ENCODE measurements around the gene IFFO2.
A peak's percentile ranks its signal among the peaks of the same experiment; 100 is the strongest.
"Not testable (repeated sequence)": the region's sequence is repeated elsewhere in the genome, so short reads cannot be mapped to it uniquely, and the experiment has no call there.

The IFFO2 gene

GRCh38 chr1:18901147-18901951, 55.1 kb downstream of the IFFO2 start:
- Histone ChIP-seq H3K4me3 (ENCODE audit: insufficient read length, low read depth) (peak overlapping the region; percentile 82), H3K27me3 (ENCODE audit: insufficient read depth, insufficient read length) (no peaks in the 10 kb centered on the region), H3K36me3 (ENCODE audit: insufficient read depth, insufficient read length, low read length) (peaks cover 39% of the 10 kb centered on the region), H3K4me1 (ENCODE audit: insufficient read depth, insufficient read length) (peaks cover 1% of the 10 kb centered on the region), H3K9me3 (ENCODE audit: insufficient read depth, low read length) (no peaks in the 10 kb centered on the region), H3K9ac (ENCODE audit: insufficient read length, low read depth) (peak overlapping the region; percentile 16)
- no peak for TF ChIP-seq SUZ12 (IDR thresholded peaks at IDR 0.05; ENCODE audit: extremely low read depth, insufficient read depth, insufficient read length)
- no peak for TF ChIP-seq YY1 (IDR thresholded peaks at IDR 0.05; ENCODE audit: insufficient read depth, insufficient read length)
- TF ChIP-seq ZNF274 (IDR thresholded peaks at IDR 0.05; ENCODE audit: low read depth, low read length): no peak
- DNase-seq (ENCODE audit: low read depth, low spot score): no peak

GRCh38 chr1:18900303-18900841, 56.1 kb downstream of the IFFO2 start:
- H3K4me1 ChIP-seq (ENCODE audit: insufficient read depth, insufficient read length): peaks cover 1% of the 10 kb centered on the region
- no peak for DNase-seq (ENCODE audit: low read depth, low spot score)
- H3K27me3 ChIP-seq (ENCODE audit: insufficient read depth, insufficient read length): no peaks in the 10 kb centered on the region
- peaks cover 34% of the 10 kb centered on the region for H3K36me3 ChIP-seq (ENCODE audit: insufficient read depth, insufficient read length, low read length)
- H3K4me3 ChIP-seq (ENCODE audit: insufficient read length, low read depth): no peak overlapping the region
- H3K9me3 ChIP-seq (ENCODE audit: insufficient read depth, low read length): no peaks in the 10 kb centered on the region
- TF ChIP-seq ZNF274 (IDR thresholded peaks at IDR 0.05; ENCODE audit: low read depth, low read length): no peak
- no peak for TF ChIP-seq SUZ12 (IDR thresholded peaks at IDR 0.05; ENCODE audit: extremely low read depth, insufficient read depth, insufficient read length)
- no peak for TF ChIP-seq YY1 (IDR thresholded peaks at IDR 0.05; ENCODE audit: insufficient read depth, insufficient read length)
- H3K9ac ChIP-seq (ENCODE audit: insufficient read length, low read depth): no peak overlapping the region

GRCh38 chr1:18899363-18900049, 57.0 kb downstream of the IFFO2 start:
- no peak overlapping the region for H3K9ac ChIP-seq (ENCODE audit: insufficient read length, low read depth)
- no peaks in the 10 kb centered on the region for H3K27me3 ChIP-seq (ENCODE audit: insufficient read depth, insufficient read length)
- H3K4me1 ChIP-seq (ENCODE audit: insufficient read depth, insufficient read length): peaks cover 1% of the 10 kb centered on the region
- no peak for DNase-seq (ENCODE audit: low read depth, low spot score)
- H3K9me3 ChIP-seq (ENCODE audit: insufficient read depth, low read length): no peaks in the 10 kb centered on the region
- no peak overlapping the region for H3K4me3 ChIP-seq (ENCODE audit: insufficient read length, low read depth)
- peaks cover 36% of the 10 kb centered on the region for H3K36me3 ChIP-seq (ENCODE audit: insufficient read depth, insufficient read length, low read length)
- TF ChIP-seq ZNF274 (IDR thresholded peaks at IDR 0.05; ENCODE audit: low read depth, low read length) (no peak), YY1 (IDR thresholded peaks at IDR 0.05; ENCODE audit: insufficient read depth, insufficient read length) (no peak), SUZ12 (IDR thresholded peaks at IDR 0.05; ENCODE audit: extremely low read depth, insufficient read depth, insufficient read length) (no peak)

GRCh38 chr1:18898567-18898966, 57.9 kb downstream of the IFFO2 start:
- Histone ChIP-seq H3K4me1 (ENCODE audit: insufficient read depth, insufficient read length) (peaks cover 1% of the 10 kb centered on the region), H3K9me3 (ENCODE audit: insufficient read depth, low read length) (no peaks in the 10 kb centered on the region), H3K27me3 (ENCODE audit: insufficient read depth, insufficient read length) (no peaks in the 10 kb centered on the region), H3K9ac (ENCODE audit: insufficient read length, low read depth) (no peak overlapping the region), H3K4me3 (ENCODE audit: insufficient read length, low read depth) (no peak overlapping the region), H3K36me3 (ENCODE audit: insufficient read depth, insufficient read length, low read length) (peaks cover 36% of the 10 kb centered on the region)
- no peak for TF ChIP-seq ZNF274 (IDR thresholded peaks at IDR 0.05; ENCODE audit: low read depth, low read length)
- no peak for TF ChIP-seq YY1 (IDR thresholded peaks at IDR 0.05; ENCODE audit: insufficient read depth, insufficient read length)
- TF ChIP-seq SUZ12 (IDR thresholded peaks at IDR 0.05; ENCODE audit: extremely low read depth, insufficient read depth, insufficient read length): no peak
- DNase-seq (ENCODE audit: low read depth, low spot score): no peak

- Histone ChIP-seq H3K9ac (ENCODE audit: insufficient read length, low read depth) (no peak overlapping the region), H3K36me3 (ENCODE audit: insufficient read depth, insufficient read length, low read length) (peaks cover 34% of the 10 kb centered on the region), H3K4me1 (ENCODE audit: insufficient read depth, insufficient read length) (peaks cover 5% of the 10 kb centered on the region), H3K4me3 (ENCODE audit: insufficient read length, low read depth) (no peak overlapping the region), H3K9me3 (ENCODE audit: insufficient read depth, low read length) (no peaks in the 10 kb centered on the region), H3K27me3 (ENCODE audit: insufficient read depth, insufficient read length) (no peaks in the 10 kb centered on the region)
- TF ChIP-seq ZNF274 (IDR thresholded peaks at IDR 0.05; ENCODE audit: low read depth, low read length) (no peak), SUZ12 (IDR thresholded peaks at IDR 0.05; ENCODE audit: extremely low read depth, insufficient read depth, insufficient read length) (no peak), YY1 (IDR thresholded peaks at IDR 0.05; ENCODE audit: insufficient read depth, insufficient read length) (no peak)
- no peak for DNase-seq (ENCODE audit: low read depth, low spot score)
These were observed 61.2 kb downstream of the IFFO2 start for GRCh38 chr1:18895317-18895716.

- H3K36me3 ChIP-seq (ENCODE audit: insufficient read depth, insufficient read length, low read length): peaks cover 25% of the 10 kb centered on the region
- peaks cover 5% of the 10 kb centered on the region for H3K4me1 ChIP-seq (ENCODE audit: insufficient read depth, insufficient read length)
- H3K4me3 ChIP-seq (ENCODE audit: insufficient read length, low read depth): no peak overlapping the region
- no peaks in the 10 kb centered on the region for H3K9me3 ChIP-seq (ENCODE audit: insufficient read depth, low read length)
- no peak overlapping the region for H3K9ac ChIP-seq (ENCODE audit: insufficient read length, low read depth)
- no peaks in the 10 kb centered on the region for H3K27me3 ChIP-seq (ENCODE audit: insufficient read depth, insufficient read length)
- no peak for DNase-seq (ENCODE audit: low read depth, low spot score)
- no peak for TF ChIP-seq ZNF274 (IDR thresholded peaks at IDR 0.05; ENCODE audit: low read depth, low read length)
These were observed 63.4 kb downstream of the IFFO2 start for GRCh38 chr1:18893120-18893519.

GRCh38 chr1:18891858-18892257, 64.6 kb downstream of the IFFO2 start:
- not testable (repeated sequence) for DNase-seq (ENCODE audit: low read depth, low spot score); H3K4me1 ChIP-seq (ENCODE audit: insufficient read depth, insufficient read length); H3K9ac ChIP-seq (ENCODE audit: insufficient read length, low read depth)

More at GRCh38 chr1:18891858-18892257, 64.6 kb downstream of the IFFO2 start:
- H3K4me3 ChIP-seq (ENCODE audit: insufficient read length, low read depth); H3K27me3 ChIP-seq (ENCODE audit: insufficient read depth, insufficient read length); H3K9me3 ChIP-seq (ENCODE audit: insufficient read depth, low read length): not testable (repeated sequence)
- H3K36me3 ChIP-seq (ENCODE audit: insufficient read depth, insufficient read length, low read length): peaks cover 22% of the 10 kb centered on the region
